PC-3 (cell line): ENCODE data around the gene PRRT4. TPM values are rescaled to one million over a fixed set of nuclear protein-coding genes. Genes with fewer than 3 reads are reported as not detected.
A peak's percentile ranks its signal among the peaks of the same experiment; 100 is the strongest.

Experiments used
- ATAC-seq: fragments of 200-7000 bp; cut with Tn5 transposase; 2 replicates; pipeline ENCODE4 v1.9.1; 2020; ENCODE audit warnings: mild to moderate bottlenecking, moderate library complexity
- BruUV-seq: library from RNA; stranded (reverse); fragments of 400-500 nt; replicated peaks from 2 replicates; lab custom pipeline; 2021; lab: Mats Ljungman, UMichigan
- CTCF ChIA-PET: fragments of 300-600 bp; sonication (Branson Sonifier 250); formaldehyde crosslinking; loops from one replicate; lab custom pipeline; 2022; ENCODE audit warnings: antibody characterized with exemption; lab: Charles Lee
- POLR2A ChIA-PET: fragments of 300-600 bp; sonication (Branson Sonifier 250); formaldehyde crosslinking; loops from one replicate; lab custom pipeline; 2022; ENCODE audit warnings: antibody characterized with exemption; ENCODE audit not compliant: unreplicated experiment; lab: Charles Lee
- DNase-seq: peaks from one replicate; pipeline ENCODE4 v3.0.0-alpha.2; 2015
- H2AFZ ChIP-seq: fragments of 300-600 bp; sonication (generic); 2 replicates; pipeline ENCODE4 v1.6.0; 2016; ENCODE audit warnings: antibody characterized with exemption, low read length
- H3F3A ChIP-seq: fragments of 300-600 bp; sonication (generic); one replicate; pipeline ENCODE4 v1.6.0; 2017; ENCODE audit warnings: antibody characterized with exemption, low read length, control low read depth, mild to moderate bottlenecking; ENCODE audit not compliant: unreplicated experiment
- H3K27ac ChIP-seq: fragments of 300-600 bp; sonication (generic); 2 replicates; pipeline ENCODE4 v1.5.1; 2016; ENCODE audit warnings: mild to moderate bottlenecking, low read length
- H3K27me3 ChIP-seq: fragments of 300-600 bp; sonication (generic); 2 replicates; pipeline ENCODE4 v1.6.1; 2016; ENCODE audit warnings: low read length, mixed read lengths
- H3K36me3 ChIP-seq: fragments of 300-600 bp; sonication (generic); 2 replicates; pipeline ENCODE4 v1.6.1; 2016; ENCODE audit warnings: low read depth, mixed run types, low read length, mixed read lengths
- H3K4me1 ChIP-seq: fragments of 300-600 bp; sonication (generic); 2 replicates; pipeline ENCODE4 v1.5.1; 2016; ENCODE audit warnings: low read length; ENCODE audit not compliant: insufficient read depth
- H3K4me2 ChIP-seq: fragments of 300-600 bp; sonication (generic); 2 replicates; pipeline ENCODE4 v1.6.0; 2016; ENCODE audit warnings: low read length
- H3K4me3 ChIP-seq: fragments of 300-600 bp; sonication (generic); 2 replicates; pipeline ENCODE4 v1.5.1; 2016; ENCODE audit warnings: mild to moderate bottlenecking, low read length, mixed read lengths
- H3K79me2 ChIP-seq: fragments of 300-600 bp; sonication (generic); 2 replicates; pipeline ENCODE4 v1.6.1; 2017; ENCODE audit warnings: low read length, mixed read lengths
- H3K9ac ChIP-seq: fragments of 300-600 bp; sonication (generic); 2 replicates; pipeline ENCODE4 v1.6.0; 2016; ENCODE audit warnings: mild to moderate bottlenecking, low read length
- H3K9me2 ChIP-seq: fragments of 300-600 bp; sonication (generic); replicated peaks from 2 replicates; pipeline ENCODE4 v1.6.1; 2016; ENCODE audit warnings: mixed run types, low read length, mixed read lengths
- H3K9me3 ChIP-seq: fragments of 300-600 bp; sonication (generic); 2 replicates; pipeline ENCODE4 v1.6.1; 2016; ENCODE audit warnings: low read length, mixed read lengths
- H4K20me1 ChIP-seq: fragments of 300-600 bp; sonication (generic); 2 replicates; pipeline ENCODE4 v1.6.1; 2016; ENCODE audit warnings: low read length, mixed read lengths
- EZH2 ChIP-seq: fragments of 300-600 bp; sonication (generic); IDR thresholded peaks from one replicate; pipeline ENCODE4 v1.6.1; 2017; ENCODE audit warnings: antibody characterized with exemption, mild to moderate bottlenecking, low read length; ENCODE audit not compliant: unreplicated experiment
- EZH2phosphoT487 ChIP-seq: fragments of 300-600 bp; sonication (generic); IDR thresholded peaks from 2 replicates; pipeline ENCODE4 v1.6.1; 2018; ENCODE audit warnings: mild to moderate bottlenecking, antibody characterized with exemption, low read length, borderline replicate concordance
- intact Hi-C: fragments of 100-400 bp; cut with micrococcal nuclease; formaldehyde crosslinking; loops from 2 replicates; pipeline ENCODE4 v1.9.0; 2023
- total RNA-seq: library from RNA; depleted of rRNA; stranded (reverse); fragments of >200 nt; gene quantifications from 2 replicates; pipeline ENCODE4 v1.2.3, GENCODE V29; 2014
- TF ChIP-seq, protein P1 (sequence below): fragments of 300-600 bp; sonication (generic); conservative IDR thresholded peaks from 2 replicates; pipeline ENCODE4 v1.5.1; 2017; ENCODE audit warnings: antibody characterized with exemption, low read depth, mild to moderate bottlenecking, low read length

The PRRT4 gene
- total RNA-seq, 1 experiment from 2014 or later = 0.36 TPM

DNA sequence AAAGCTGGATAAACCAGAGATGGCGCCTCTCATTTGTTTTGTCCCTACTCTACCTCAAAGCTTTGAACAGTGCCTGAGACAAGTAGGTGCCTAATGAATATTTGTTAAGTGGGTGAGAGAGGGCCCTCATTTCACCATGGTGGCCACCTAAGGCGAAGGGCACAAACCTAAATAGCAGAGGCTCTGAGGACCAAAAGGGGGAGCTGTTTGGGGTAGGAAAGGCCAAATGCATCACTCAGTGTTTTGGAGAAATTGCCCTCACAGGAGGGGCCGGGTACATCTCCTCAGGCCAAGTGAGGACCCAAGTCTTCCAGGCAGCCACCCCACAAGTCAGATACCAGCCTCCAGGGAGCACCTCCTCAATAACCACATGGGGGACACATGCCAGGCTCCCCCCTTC lies 34.3 kb upstream of the PRRT4 start:
- peaks cover 37% of the 10 kb centered on the region for H3K36me3 ChIP-seq
- no peak overlapping the region for H3K9ac ChIP-seq
- no peaks in the 10 kb centered on the region for H3F3A ChIP-seq
- DNase-seq (no peak), ATAC-seq (no peak)
- no peak overlapping the region for H3K4me2 ChIP-seq
- POLR2A ChIA-PET = no interaction called here
- no peaks in the 10 kb centered on the region for H3K27me3 ChIP-seq
- no peaks in the 10 kb centered on the region for H3K4me1 ChIP-seq
- no peaks in the 10 kb centered on the region for H4K20me1 ChIP-seq
- no peak overlapping the region for H2AFZ ChIP-seq
- CTCF ChIA-PET = no interaction called here
- H3K79me2 ChIP-seq = no peaks in the 10 kb centered on the region
- no peak overlapping the region for H3K27ac ChIP-seq
- intact Hi-C loops = no loop called here
- TF ChIP-seq EZH2 = no peak
- TF ChIP-seq, protein P1, sequence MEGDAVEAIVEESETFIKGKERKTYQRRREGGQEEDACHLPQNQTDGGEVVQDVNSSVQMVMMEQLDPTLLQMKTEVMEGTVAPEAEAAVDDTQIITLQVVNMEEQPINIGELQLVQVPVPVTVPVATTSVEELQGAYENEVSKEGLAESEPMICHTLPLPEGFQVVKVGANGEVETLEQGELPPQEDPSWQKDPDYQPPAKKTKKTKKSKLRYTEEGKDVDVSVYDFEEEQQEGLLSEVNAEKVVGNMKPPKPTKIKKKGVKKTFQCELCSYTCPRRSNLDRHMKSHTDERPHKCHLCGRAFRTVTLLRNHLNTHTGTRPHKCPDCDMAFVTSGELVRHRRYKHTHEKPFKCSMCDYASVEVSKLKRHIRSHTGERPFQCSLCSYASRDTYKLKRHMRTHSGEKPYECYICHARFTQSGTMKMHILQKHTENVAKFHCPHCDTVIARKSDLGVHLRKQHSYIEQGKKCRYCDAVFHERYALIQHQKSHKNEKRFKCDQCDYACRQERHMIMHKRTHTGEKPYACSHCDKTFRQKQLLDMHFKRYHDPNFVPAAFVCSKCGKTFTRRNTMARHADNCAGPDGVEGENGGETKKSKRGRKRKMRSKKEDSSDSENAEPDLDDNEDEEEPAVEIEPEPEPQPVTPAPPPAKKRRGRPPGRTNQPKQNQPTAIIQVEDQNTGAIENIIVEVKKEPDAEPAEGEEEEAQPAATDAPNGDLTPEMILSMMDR = peak; percentile 34; the same call in 1 of the 2 replicates
- no peak overlapping the region for H3K4me3 ChIP-seq
- H3K9me3 ChIP-seq = no peaks in the 10 kb centered on the region
- no TSS peak for BruUV-seq
- no peaks in the 10 kb centered on the region for H3K9me2 ChIP-seq

GRCh38 chr7:128394904-128395496 lies 33.5 kb upstream of the PRRT4 start:
- no peaks in the 10 kb centered on the region for H3K4me1 ChIP-seq
- no peaks in the 10 kb centered on the region for H3K27me3 ChIP-seq
- H3K4me3 ChIP-seq = no peak overlapping the region
- H4K20me1 ChIP-seq = no peaks in the 10 kb centered on the region
- H3K79me2 ChIP-seq = no peaks in the 10 kb centered on the region
- CTCF ChIA-PET = no interaction called here
- H3K9ac ChIP-seq = no peak overlapping the region
- TF ChIP-seq, protein P1 = no peak
- TF ChIP-seq EZH2phosphoT487 (no peak), EZH2 (no peak)
- no peak overlapping the region for H3K27ac ChIP-seq
- ATAC-seq (no peak), DNase-seq (no peak)
- no peaks in the 10 kb centered on the region for H3K9me3 ChIP-seq
- intact Hi-C loops = no loop called here
- H2AFZ ChIP-seq = no peak overlapping the region
- H3K36me3 ChIP-seq = peaks cover 35% of the 10 kb centered on the region
- POLR2A ChIA-PET = no interaction called here
- no peaks in the 10 kb centered on the region for H3F3A ChIP-seq
- no peak overlapping the region for H3K4me2 ChIP-seq
- no peaks in the 10 kb centered on the region for H3K9me2 ChIP-seq
- no TSS peak for BruUV-seq

DNA sequence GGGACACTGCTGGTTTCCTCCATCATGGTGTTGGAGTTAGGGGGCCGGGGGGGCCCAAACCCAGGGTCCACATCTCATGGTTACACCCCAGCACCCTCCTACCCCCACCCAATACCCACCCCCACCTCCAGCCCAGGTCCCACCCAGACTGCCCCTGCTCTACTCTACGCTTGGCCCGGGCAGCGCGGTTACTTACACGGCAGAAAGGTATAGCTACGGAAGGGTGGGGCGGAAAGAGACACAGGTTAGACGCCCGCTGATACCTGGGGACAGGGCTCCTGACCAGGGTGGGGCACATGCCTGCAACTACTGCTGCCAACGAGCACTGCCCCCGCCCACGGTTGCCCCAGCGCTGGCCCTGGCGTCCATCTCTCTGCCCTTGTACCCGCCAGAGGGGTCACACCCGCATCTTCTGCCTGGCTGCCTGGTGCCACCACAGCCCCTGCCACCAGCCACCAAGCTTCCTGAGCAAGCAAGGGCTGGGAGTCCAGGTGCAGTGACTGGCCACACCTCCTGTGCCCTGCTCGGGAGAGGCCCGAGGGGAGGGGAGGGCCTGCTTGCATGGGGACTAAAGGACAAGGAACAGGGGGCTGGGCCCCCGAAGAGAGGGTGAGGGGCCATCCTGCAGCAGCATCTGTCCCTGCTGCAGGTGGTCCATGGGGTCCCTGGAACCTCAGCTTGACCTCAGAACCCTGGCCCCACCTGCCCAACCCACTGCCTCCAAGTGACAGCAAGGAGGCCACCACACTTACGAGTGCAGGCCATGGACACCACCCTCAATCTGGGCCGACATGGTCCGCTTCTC lies 32.2 kb upstream of the PRRT4 start:
- Histone ChIP-seq H3K9ac (no peak overlapping the region), H3K27me3 (no peaks in the 10 kb centered on the region), H3F3A (no peaks in the 10 kb centered on the region), H3K9me2 (no peaks in the 10 kb centered on the region), H4K20me1 (no peaks in the 10 kb centered on the region), H3K27ac (no peak overlapping the region), H2AFZ (no peak overlapping the region), H3K36me3 (peaks cover 27% of the 10 kb centered on the region), H3K4me1 (no peaks in the 10 kb centered on the region), H3K4me2 (no peak overlapping the region), H3K9me3 (no peaks in the 10 kb centered on the region), H3K79me2 (no peaks in the 10 kb centered on the region), H3K4me3 (no peak overlapping the region)
- ATAC-seq (no peak), DNase-seq (no peak)
- intact Hi-C loops = no loop called here
- ChIA-PET CTCF (no interaction called here), POLR2A (no interaction called here)
- no TSS peak for BruUV-seq
- TF ChIP-seq, protein P1 = no peak
- TF ChIP-seq EZH2 = no peak
- TF ChIP-seq EZH2phosphoT487 = no peak
